KOPT-K1 (cell line): ENCODE measurements around the gene RAB38.

Experiments used
- H3K27ac ChIP-seq: fragments of 200-600 bp; sonication (generic); 2 replicates; pipeline ENCODE4 v1.5.1; 2016; ENCODE audit warnings: antibody characterized with exemption, mild to moderate bottlenecking, low read depth, low read length; ENCODE audit not compliant: poor library complexity, severe bottlenecking
- H3K36me3 ChIP-seq: fragments of 200-600 bp; sonication (generic); 2 replicates; pipeline ENCODE4 v1.5.1; 2017; ENCODE audit warnings: antibody characterized with exemption, mild to moderate bottlenecking, low read length, moderate library complexity; ENCODE audit not compliant: insufficient read depth
- H3K9me3 ChIP-seq: fragments of 200-600 bp; sonication (generic); 2 replicates; pipeline ENCODE4 v1.5.1; 2017; ENCODE audit warnings: antibody characterized with exemption, low read length, mild to moderate bottlenecking; ENCODE audit not compliant: insufficient read depth, poor library complexity, severe bottlenecking

RAB38 gene

DNA sequence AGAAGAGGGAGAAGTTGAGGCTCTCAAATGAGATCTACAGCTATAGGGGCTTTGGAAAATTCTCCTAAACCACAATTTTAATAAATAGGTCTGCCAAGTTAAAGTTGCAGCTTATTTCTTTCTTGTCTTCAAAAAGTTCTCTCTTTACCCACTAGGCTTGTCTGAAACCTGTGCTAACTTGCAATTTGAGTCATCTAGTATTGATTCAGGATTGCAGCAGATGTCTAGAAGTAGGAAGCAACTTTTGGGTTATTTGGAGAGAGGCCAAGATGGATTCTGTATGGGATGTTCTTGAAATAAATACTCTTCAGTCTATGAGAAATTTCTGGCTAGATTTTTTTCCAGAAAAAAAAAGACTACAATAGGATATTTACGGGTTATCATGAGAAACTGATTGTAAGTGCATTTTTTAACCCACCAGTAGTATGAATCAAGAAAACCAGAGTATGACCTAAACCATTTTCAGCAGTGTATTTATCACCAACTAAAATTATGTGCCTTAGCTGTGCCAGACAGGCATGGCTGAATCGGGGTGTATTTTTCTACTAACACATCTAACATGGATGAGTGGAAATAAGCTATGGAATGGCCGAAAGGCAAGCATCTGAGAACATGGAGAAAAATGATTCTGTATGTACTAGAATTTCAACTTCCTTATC is 4.9 kb upstream of the RAB38 start:
- no peaks in the 10 kb centered on the region for H3K36me3 ChIP-seq
- H3K9me3 ChIP-seq, result no peaks in the 10 kb centered on the region
- no peak overlapping the region for H3K27ac ChIP-seq

- no peak overlapping the region for H3K27ac ChIP-seq
- H3K9me3 ChIP-seq, result no peaks in the 10 kb centered on the region
- H3K36me3 ChIP-seq, result no peaks in the 10 kb centered on the region
These were observed 3.9 kb upstream of the RAB38 start for GRCh38 chr11:88179141-88179540.

GRCh38 chr11:88178191-88178590 is 2.9 kb upstream of the RAB38 start:
- H3K36me3 ChIP-seq, result no peaks in the 10 kb centered on the region
- H3K27ac ChIP-seq, result no peak overlapping the region
- H3K9me3 ChIP-seq, result no peaks in the 10 kb centered on the region

DNA sequence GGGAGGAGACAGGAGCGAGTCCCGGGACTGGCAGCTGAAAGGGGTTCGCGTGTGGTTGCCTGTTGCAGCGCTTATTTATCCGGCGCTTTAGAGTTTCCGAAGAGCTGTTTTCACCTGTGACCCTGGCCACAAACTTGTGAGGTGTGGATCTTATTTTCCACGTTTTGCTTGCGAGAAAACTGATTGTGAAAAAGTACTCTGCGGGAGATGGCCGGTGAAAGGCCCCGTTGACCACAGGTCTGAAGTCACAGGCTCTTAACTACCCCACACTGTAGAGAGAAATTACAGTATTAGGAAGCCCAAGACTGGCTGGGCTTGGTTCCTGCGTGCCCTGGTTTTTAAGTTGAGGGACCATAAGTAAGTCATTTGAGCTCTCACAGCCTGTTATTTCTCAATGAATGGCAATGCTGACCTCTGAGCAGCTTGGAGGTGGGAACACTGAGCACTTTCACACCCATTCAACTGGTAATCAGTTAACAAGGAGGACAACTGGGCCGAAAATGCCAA is 379 bp upstream of the RAB38 start:
- H3K9me3 ChIP-seq, result no peaks in the 10 kb centered on the region
- H3K27ac ChIP-seq, result no peak overlapping the region
- H3K36me3 ChIP-seq, result no peaks in the 10 kb centered on the region

DNA sequence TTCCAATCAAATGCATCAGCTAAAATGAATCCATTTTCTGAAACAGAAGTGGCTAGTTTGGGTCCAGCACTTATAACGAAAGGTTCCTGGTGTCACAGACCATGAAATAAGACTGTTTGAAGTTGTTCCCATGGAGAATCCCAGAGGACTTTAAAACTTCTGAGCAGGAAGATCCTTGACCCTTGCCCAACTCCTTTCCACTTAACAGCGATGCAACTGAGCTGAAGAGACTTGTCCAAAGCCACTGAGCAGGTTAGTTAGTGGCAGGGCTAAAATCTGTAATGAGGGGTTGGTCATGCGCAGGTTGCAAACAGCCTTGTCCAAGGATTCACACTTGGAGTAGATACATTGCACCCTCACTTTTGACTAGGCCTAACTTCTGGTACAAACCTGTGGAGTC is 1.3 kb downstream of the RAB38 start:
- no peak overlapping the region for H3K27ac ChIP-seq
- H3K9me3 ChIP-seq, result no peaks in the 10 kb centered on the region
- H3K36me3 ChIP-seq, result no peaks in the 10 kb centered on the region

- no peak overlapping the region for H3K27ac ChIP-seq
- no peaks in the 10 kb centered on the region for H3K36me3 ChIP-seq
- no peaks in the 10 kb centered on the region for H3K9me3 ChIP-seq
These were observed 3.3 kb downstream of the RAB38 start for GRCh38 chr11:88171982-88172381.

DNA sequence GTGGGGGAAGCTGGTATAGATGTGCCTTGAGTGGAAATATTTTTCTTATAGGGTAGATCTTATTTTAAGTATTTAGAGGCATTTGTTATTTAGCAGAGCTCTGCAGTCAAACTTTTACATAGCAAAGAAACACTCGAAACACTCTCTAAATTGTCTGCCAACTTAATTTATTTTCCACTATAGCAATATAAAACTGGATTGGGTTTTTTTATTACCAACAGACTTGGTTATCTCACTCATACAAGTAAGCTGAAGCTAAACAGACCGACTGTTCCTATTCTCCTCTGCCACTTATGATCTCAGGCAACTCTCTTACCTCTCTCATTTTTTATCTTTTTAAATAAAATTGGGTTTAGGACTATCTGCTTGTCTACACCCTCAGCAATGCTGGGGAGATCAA is 4.6 kb downstream of the RAB38 start:
- H3K9me3 ChIP-seq, result no peaks in the 10 kb centered on the region
- no peaks in the 10 kb centered on the region for H3K36me3 ChIP-seq
- H3K27ac ChIP-seq, result no peak overlapping the region

- H3K36me3 ChIP-seq, result no peaks in the 10 kb centered on the region
These were observed 5.4 kb downstream of the RAB38 start for GRCh38 chr11:88169881-88170280.

GRCh38 chr11:88169471-88169870 is 5.8 kb downstream of the RAB38 start:
- Histone ChIP-seq H3K9me3 (no peaks in the 10 kb centered on the region), H3K36me3 (no peaks in the 10 kb centered on the region), H3K27ac (no peak overlapping the region)

More at GRCh38 chr11:88169881-88170280, 5.4 kb downstream of the RAB38 start:
- Histone ChIP-seq H3K27ac (no peak overlapping the region), H3K9me3 (no peaks in the 10 kb centered on the region)

- no peaks in the 10 kb centered on the region for H3K36me3 ChIP-seq
- no peaks in the 10 kb centered on the region for H3K9me3 ChIP-seq
- no peak overlapping the region for H3K27ac ChIP-seq
These were observed 7.4 kb downstream of the RAB38 start for GRCh38 chr11:88167853-88168252.

GRCh38 chr11:88164806-88165585 is 10.2 kb downstream of the RAB38 start:
- no peak overlapping the region for H3K27ac ChIP-seq
- H3K9me3 ChIP-seq, result no peaks in the 10 kb centered on the region
- no peaks in the 10 kb centered on the region for H3K36me3 ChIP-seq

GRCh38 chr11:88164320-88164719 is 10.9 kb downstream of the RAB38 start:
- H3K9me3 ChIP-seq, result no peaks in the 10 kb centered on the region
- no peaks in the 10 kb centered on the region for H3K36me3 ChIP-seq
- no peak overlapping the region for H3K27ac ChIP-seq

DNA sequence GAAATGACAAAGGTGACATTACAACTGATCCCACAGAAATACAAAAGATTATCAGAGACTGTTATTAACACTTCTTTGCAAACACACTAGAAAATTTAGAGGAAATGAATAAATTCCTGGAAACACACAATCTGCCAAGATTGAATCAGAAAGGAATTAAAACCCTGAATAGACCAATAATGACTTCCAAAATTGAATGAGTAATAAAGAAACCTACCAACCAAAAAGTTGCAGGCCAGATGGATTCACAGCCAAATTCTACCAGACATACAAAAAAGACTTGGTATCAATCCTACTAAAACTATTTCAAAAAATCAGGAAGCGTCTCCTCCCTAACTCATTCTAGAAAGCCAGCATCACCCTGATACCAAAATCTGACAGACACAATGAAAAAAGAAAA is 17.2 kb downstream of the RAB38 start:
- Histone ChIP-seq H3K36me3 (no peaks in the 10 kb centered on the region), H3K9me3 (peaks cover 13% of the 10 kb centered on the region), H3K27ac (no peak overlapping the region)

- no peak overlapping the region for H3K27ac ChIP-seq
- no peaks in the 10 kb centered on the region for H3K36me3 ChIP-seq
- H3K9me3 ChIP-seq, result peaks cover 13% of the 10 kb centered on the region
These were observed 17.9 kb downstream of the RAB38 start for GRCh38 chr11:88157370-88157769.

DNA sequence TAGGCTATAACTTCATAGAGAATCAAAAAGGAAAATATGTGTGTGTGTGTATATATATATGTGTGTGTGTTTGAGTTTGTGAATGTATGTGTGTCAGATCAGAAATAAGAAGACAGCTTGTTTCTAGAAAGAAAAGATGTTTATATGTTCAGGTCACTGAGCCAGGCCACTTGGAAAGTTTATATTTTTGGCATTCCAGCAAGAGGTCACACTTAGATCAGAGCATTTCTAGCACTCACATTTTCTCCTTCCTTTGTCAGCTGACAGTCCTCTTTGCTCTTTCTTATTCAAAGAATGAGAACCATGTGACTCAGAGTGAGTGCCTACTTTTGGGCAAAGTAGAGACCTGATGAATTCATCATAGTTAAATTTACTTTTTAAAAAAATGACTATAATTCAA is 22.9 kb downstream of the RAB38 start:
- H3K36me3 ChIP-seq, result no peaks in the 10 kb centered on the region

More for the DNA sequence above, 22.9 kb downstream of the RAB38 start:
- Histone ChIP-seq H3K9me3 (peaks cover 13% of the 10 kb centered on the region), H3K27ac (no peak overlapping the region)
